B cell (primary cell): ENCODE results near the gene GLT1D1.

Experiments used
- EZH2 ChIP-seq: IDR thresholded peaks from 2 replicates; pipeline ENCODE4 v1.6.1; 2012; ENCODE audit warnings: borderline replicate concordance, low read depth, mild to moderate bottlenecking, moderate library complexity, low read length; ENCODE audit not compliant: insufficient read depth, poor library complexity, severe bottlenecking
- TF ChIP-seq, protein P1 (sequence below): fragments of 200-600 bp; IDR thresholded peaks from one replicate; pipeline ENCODE4 v1.8.0; 2022; ENCODE audit warnings: antibody characterized with exemption, mild to moderate bottlenecking

DNA sequence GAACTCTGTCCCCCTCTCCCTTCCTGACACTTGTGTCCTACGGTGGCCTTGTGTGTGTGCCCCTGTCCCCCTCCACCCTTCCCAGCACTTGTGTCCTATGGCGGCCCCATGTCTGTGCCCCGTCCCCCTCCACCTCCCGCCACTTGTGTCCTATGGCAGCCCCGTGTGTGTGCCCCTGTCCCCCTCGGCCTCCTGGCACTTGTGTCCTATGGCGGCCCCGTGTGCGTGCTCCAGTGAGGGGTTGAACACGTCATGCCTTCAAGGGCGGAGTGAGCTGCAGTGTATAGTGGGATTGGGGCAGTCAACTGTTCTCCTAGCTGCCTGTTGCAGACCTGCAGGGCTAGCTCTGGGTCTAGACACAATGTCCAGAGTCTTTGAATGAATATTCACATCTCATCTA is 108.7 kb downstream of the GLT1D1 start:
- no peak for TF ChIP-seq EZH2
- TF ChIP-seq, protein P1, sequence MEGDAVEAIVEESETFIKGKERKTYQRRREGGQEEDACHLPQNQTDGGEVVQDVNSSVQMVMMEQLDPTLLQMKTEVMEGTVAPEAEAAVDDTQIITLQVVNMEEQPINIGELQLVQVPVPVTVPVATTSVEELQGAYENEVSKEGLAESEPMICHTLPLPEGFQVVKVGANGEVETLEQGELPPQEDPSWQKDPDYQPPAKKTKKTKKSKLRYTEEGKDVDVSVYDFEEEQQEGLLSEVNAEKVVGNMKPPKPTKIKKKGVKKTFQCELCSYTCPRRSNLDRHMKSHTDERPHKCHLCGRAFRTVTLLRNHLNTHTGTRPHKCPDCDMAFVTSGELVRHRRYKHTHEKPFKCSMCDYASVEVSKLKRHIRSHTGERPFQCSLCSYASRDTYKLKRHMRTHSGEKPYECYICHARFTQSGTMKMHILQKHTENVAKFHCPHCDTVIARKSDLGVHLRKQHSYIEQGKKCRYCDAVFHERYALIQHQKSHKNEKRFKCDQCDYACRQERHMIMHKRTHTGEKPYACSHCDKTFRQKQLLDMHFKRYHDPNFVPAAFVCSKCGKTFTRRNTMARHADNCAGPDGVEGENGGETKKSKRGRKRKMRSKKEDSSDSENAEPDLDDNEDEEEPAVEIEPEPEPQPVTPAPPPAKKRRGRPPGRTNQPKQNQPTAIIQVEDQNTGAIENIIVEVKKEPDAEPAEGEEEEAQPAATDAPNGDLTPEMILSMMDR, result no peak
